ENCODE data around the gene STARD10.
"Not testable (repeated sequence)": the region's sequence is repeated elsewhere in the genome, so short reads cannot be mapped to it uniquely, and the experiment has no call there.

STARD10 gene

GRCh38 chr11:72828081-72828567 lies 34.3 kb upstream of the STARD10 start:
- Histone ChIP-seq H4K20me1 (peaks cover 0 to 100% (median 9%) of the 10 kb centered on the region in 11 experiments; a peak in 13 of 22 replicates), H3K36me3 (peaks cover 40 to 98% (median 71%) of the 10 kb centered on the region in 11 experiments), H3K4me2 (peak overlapping the region in 9 of 11 experiments; percentile 29 to 75 (median 53); a peak in 17 of 22 replicates), H3K27ac (peak overlapping the region in 10 of 11 experiments; percentile 3 to 79 (median 62); a peak in 17 of 22 replicates), H3K4me1 (peaks cover 22 to 87% (median 54%) of the 10 kb centered on the region in 10 experiments), H3K9ac (peak overlapping the region in 10 of 11 experiments; percentile 2 to 66 (median 29); a peak in 14 of 22 replicates), H3K9me3 (replicated peaks in 1 of 11) (no peaks in the 10 kb centered on the region), H3K27me3 (no peaks in the 10 kb centered on the region), H3K4me3 (no peak overlapping the region)
- TF ChIP-seq Cebpa-rat (IDR thresholded peaks at IDR 0.05) = no peak; a peak in 1 of 22 replicates

- Histone ChIP-seq H3K9ac (peak overlapping the region in 8 of 11 experiments; percentile 18 to 66 (median 42); a peak in 14 of 22 replicates), H3K36me3 (peaks cover 37 to 98% (median 67%) of the 10 kb centered on the region in 11 experiments), H4K20me1 (peaks cover 0 to 100% (median 11%) of the 10 kb centered on the region in 11 experiments; a peak in 13 of 22 replicates), H3K27ac (peak overlapping the region in 10 of 11 experiments; percentile 3 to 79 (median 62); a peak in 18 of 22 replicates), H3K4me1 (peaks cover 27 to 91% (median 59%) of the 10 kb centered on the region in 10 experiments), H3K4me2 (peak overlapping the region in 10 of 11 experiments; percentile 6 to 75 (median 53); a peak in 18 of 22 replicates)
- H3K9me3 ChIP-seq (replicated peaks in 1 of 11); H3K4me3 ChIP-seq; H3K27me3 ChIP-seq: not testable (repeated sequence)
- TF ChIP-seq Cebpa-rat (IDR thresholded peaks at IDR 0.05) = peak in 8 of 11 experiments; percentile 46 to 81 (median 62); a peak in 12 of 22 replicates
Measured at GRCh38 chr11:72827656-72828055, 33.8 kb upstream of the STARD10 start.

GRCh38 chr11:72826942-72827480 lies 33.2 kb upstream of the STARD10 start:
- Histone ChIP-seq H3K4me3 (no peak overlapping the region), H4K20me1 (peaks cover 0 to 99% (median 11%) of the 10 kb centered on the region in 11 experiments; a peak in 13 of 22 replicates), H3K4me1 (peaks cover 32 to 91% (median 64%) of the 10 kb centered on the region in 10 experiments), H3K27me3 (no peaks in the 10 kb centered on the region), H3K9ac (peak overlapping the region in 6 of 11 experiments; percentile 17 to 65 (median 28); a peak in 7 of 22 replicates), H3K36me3 (peaks cover 32 to 95% (median 62%) of the 10 kb centered on the region in 11 experiments), H3K9me3 (replicated peaks in 1 of 11) (no peaks in the 10 kb centered on the region), H3K27ac (peak overlapping the region in 9 of 11 experiments; percentile 45 to 79 (median 67); a peak in 19 of 22 replicates), H3K4me2 (peak overlapping the region in 9 of 11 experiments; percentile 29 to 75 (median 53); a peak in 17 of 22 replicates)
- no peak for TF ChIP-seq Cebpa-rat (IDR thresholded peaks at IDR 0.05)

GRCh38 chr11:72826191-72826941 lies 32.5 kb upstream of the STARD10 start:
- peak overlapping the region in 6 of 11 experiments; percentile 3 to 75 (median 62); a peak in 9 of 22 replicates for H3K4me2 ChIP-seq
- H3K4me1 ChIP-seq = peaks cover 38 to 95% (median 71%) of the 10 kb centered on the region in 10 experiments
- TF ChIP-seq Cebpa-rat (IDR thresholded peaks at IDR 0.05) = no peak
- H4K20me1 ChIP-seq = peaks cover 0 to 97% (median 11%) of the 10 kb centered on the region in 11 experiments; a peak in 13 of 22 replicates
- H3K27ac ChIP-seq = peak overlapping the region in 9 of 11 experiments; percentile 45 to 79 (median 67); a peak in 17 of 22 replicates
- no peaks in the 10 kb centered on the region for H3K9me3 ChIP-seq (replicated peaks in 1 of 11)
- peaks cover 29 to 94% (median 57%) of the 10 kb centered on the region in 11 experiments for H3K36me3 ChIP-seq
- peak overlapping the region in 1 of 11 experiments; percentile 47; a peak in 2 of 22 replicates for H3K9ac ChIP-seq
- H3K4me3 ChIP-seq = no peak overlapping the region
- no peaks in the 10 kb centered on the region for H3K27me3 ChIP-seq

- peaks cover 45 to 98% (median 78%) of the 10 kb centered on the region in 10 experiments for H3K4me1 ChIP-seq
- peaks cover 0 to 97% (median 11%) of the 10 kb centered on the region in 11 experiments; a peak in 13 of 22 replicates for H4K20me1 ChIP-seq
- no peak overlapping the region for H3K4me3 ChIP-seq
- H3K36me3 ChIP-seq = peaks cover 26 to 94% (median 58%) of the 10 kb centered on the region in 11 experiments
- peak overlapping the region in 4 of 11 experiments; percentile 95 to 99 (median 97); a peak in 3 of 22 replicates for H3K4me2 ChIP-seq
- no peak overlapping the region for H3K9ac ChIP-seq
- peak overlapping the region in 8 of 11 experiments; percentile 15 to 79 (median 60); a peak in 10 of 22 replicates for H3K27ac ChIP-seq
- H3K27me3 ChIP-seq = no peaks in the 10 kb centered on the region
- no peaks in the 10 kb centered on the region for H3K9me3 ChIP-seq (replicated peaks in 1 of 11)
- TF ChIP-seq Cebpa-rat (IDR thresholded peaks at IDR 0.05) = no peak
Measured at GRCh38 chr11:72825661-72826060, 31.8 kb upstream of the STARD10 start.

GRCh38 chr11:72824811-72825505 lies 31.1 kb upstream of the STARD10 start:
- peak overlapping the region; percentile 21 to 99 (median 91); a peak in 21 of 22 replicates for H3K4me2 ChIP-seq
- peak overlapping the region in 9 of 11 experiments; percentile 30 to 79 (median 67); a peak in 16 of 22 replicates for H3K27ac ChIP-seq
- peaks cover 49 to 100% (median 85%) of the 10 kb centered on the region in 10 experiments for H3K4me1 ChIP-seq
- no peaks in the 10 kb centered on the region for H3K27me3 ChIP-seq
- no peak for TF ChIP-seq Cebpa-rat (IDR thresholded peaks at IDR 0.05)
- H3K9ac ChIP-seq = peak overlapping the region in 9 of 11 experiments; percentile 15 to 66 (median 40); a peak in 12 of 22 replicates
- H3K36me3 ChIP-seq = peaks cover 28 to 94% (median 58%) of the 10 kb centered on the region in 11 experiments
- no peaks in the 10 kb centered on the region for H3K9me3 ChIP-seq (replicated peaks in 1 of 11)
- H3K4me3 ChIP-seq = peak overlapping the region in 2 of 10 experiments; percentile 13 to 14; a peak in 1 of 20 replicates
- peaks cover 0 to 97% (median 11%) of the 10 kb centered on the region in 11 experiments; a peak in 13 of 22 replicates for H4K20me1 ChIP-seq

GRCh38 chr11:72824020-72824419 lies 30.2 kb upstream of the STARD10 start:
- Histone ChIP-seq H3K4me3 (peak overlapping the region in 2 of 10 experiments; percentile 13 to 14; a peak in 2 of 20 replicates), H3K27ac (peak overlapping the region in 9 of 11 experiments; percentile 30 to 79 (median 61); a peak in 17 of 22 replicates), H3K9ac (peak overlapping the region in 10 of 11 experiments; percentile 15 to 66 (median 39); a peak in 17 of 22 replicates), H3K4me2 (peak overlapping the region in 10 of 11 experiments; percentile 81 to 99 (median 92); a peak in 20 of 22 replicates), H3K9me3 (replicated peaks in 1 of 11) (no peaks in the 10 kb centered on the region), H3K36me3 (peaks cover 28 to 94% (median 58%) of the 10 kb centered on the region in 11 experiments), H3K4me1 (peaks cover 49 to 100% (median 89%) of the 10 kb centered on the region in 10 experiments), H4K20me1 (peaks cover 0 to 92% (median 11%) of the 10 kb centered on the region in 11 experiments; a peak in 12 of 22 replicates), H3K27me3 (no peaks in the 10 kb centered on the region)
- TF ChIP-seq Cebpa-rat (IDR thresholded peaks at IDR 0.05) = no peak
